GM12801 (cell line): ENCODE measurements around the gene TRAF3.

Experiments
- TF ChIP-seq, protein P1 (sequence below): IDR thresholded peaks from one replicate; pipeline ENCODE4 v1.5.1; 2011; ENCODE audit warnings: control low read depth; ENCODE audit not compliant: insufficient read length; ENCODE audit errors: extremely low read depth

The TRAF3 gene

GRCh38 chr14:102915292-102916110 is 138.3 kb downstream of the TRAF3 start:
- TF ChIP-seq, protein P1, sequence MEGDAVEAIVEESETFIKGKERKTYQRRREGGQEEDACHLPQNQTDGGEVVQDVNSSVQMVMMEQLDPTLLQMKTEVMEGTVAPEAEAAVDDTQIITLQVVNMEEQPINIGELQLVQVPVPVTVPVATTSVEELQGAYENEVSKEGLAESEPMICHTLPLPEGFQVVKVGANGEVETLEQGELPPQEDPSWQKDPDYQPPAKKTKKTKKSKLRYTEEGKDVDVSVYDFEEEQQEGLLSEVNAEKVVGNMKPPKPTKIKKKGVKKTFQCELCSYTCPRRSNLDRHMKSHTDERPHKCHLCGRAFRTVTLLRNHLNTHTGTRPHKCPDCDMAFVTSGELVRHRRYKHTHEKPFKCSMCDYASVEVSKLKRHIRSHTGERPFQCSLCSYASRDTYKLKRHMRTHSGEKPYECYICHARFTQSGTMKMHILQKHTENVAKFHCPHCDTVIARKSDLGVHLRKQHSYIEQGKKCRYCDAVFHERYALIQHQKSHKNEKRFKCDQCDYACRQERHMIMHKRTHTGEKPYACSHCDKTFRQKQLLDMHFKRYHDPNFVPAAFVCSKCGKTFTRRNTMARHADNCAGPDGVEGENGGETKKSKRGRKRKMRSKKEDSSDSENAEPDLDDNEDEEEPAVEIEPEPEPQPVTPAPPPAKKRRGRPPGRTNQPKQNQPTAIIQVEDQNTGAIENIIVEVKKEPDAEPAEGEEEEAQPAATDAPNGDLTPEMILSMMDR, result no peak

GRCh38 chr14:102916347-102917055 is 139.3 kb downstream of the TRAF3 start:
- TF ChIP-seq, protein P1, result no peak

DNA sequence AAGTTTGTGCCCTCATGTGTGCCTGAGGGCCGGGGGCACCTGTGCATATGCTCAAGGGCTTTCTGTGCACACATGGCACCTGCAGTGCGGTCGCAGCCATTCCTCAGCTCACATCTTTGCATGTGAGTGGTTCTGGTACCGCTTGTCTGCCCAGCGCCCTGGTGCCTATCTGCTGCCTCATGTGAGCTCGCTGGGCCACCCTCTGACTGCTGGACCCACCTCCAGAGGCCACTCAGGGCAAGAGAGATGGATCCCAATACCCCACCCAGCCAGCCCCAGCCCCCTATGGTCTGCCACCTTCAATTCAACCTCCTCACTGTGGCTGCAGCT is 139.8 kb downstream of the TRAF3 start:
- TF ChIP-seq, protein P1, result no peak

- TF ChIP-seq, protein P1, result no peak
Observed at GRCh38 chr14:102917469-102918211, 140.4 kb downstream of the TRAF3 start.

DNA sequence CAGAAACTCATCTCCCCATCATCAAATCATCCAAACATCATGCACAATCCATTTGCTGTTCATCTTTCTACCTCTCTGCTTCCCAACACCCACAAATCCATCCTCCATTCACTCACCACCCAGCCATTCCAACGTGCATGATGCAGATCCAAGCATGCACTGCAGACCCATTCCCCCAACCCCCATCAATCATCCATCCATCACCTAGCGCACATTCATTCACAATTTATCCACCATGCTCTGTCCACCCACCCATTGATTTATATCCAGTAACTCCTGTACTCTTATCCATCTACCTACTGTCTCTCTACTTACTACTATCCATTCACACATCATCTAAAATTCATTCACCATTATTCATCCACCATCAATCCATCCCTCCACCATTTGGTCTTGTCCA is 141.2 kb downstream of the TRAF3 start:
- TF ChIP-seq, protein P1, result no peak

DNA sequence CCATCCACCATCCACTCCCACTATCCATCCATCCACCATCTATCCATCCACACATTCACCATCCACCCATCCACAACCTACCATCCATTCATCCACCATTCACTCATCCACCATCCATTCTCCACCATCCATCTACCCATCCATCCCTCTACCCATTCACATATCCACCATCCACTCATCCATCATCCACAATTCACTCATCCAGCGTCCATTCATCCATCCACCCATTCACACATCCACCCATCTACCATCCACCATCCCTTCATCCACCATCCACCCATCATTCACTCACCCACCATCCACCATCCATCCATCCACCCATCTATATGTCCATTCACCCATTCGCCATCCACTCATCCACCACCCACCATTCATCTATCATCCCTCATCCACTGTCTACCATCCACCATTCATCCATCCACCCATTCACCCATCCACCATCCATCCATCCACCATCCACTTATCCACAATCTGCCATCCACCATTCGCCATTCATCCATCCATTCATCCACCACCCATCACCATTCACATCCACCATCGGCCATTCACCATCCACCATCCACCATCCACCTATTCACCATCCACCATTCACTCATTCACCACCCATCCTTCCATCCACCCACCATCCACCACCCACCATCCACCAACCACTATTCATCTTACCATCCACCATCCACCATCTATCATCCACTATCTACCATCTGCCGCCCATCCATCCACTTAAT is 143.2 kb downstream of the TRAF3 start:
- TF ChIP-seq, protein P1, result no peak

- TF ChIP-seq, protein P1, result no peak
Observed at GRCh38 chr14:102920998-102921304, 143.7 kb downstream of the TRAF3 start.
